Sigmoid colon (tissue), 3 donors: ENCODE data around the gene NLGN1.

ENCODE experiments used
- POLR2A ChIP-seq, 2 donors: fragments of 450-650 bp; IDR thresholded peaks; one replicate each; pipeline ENCODE4 v1.6.1; 2016; ENCODE audit warnings: antibody characterized with exemption in 2 of 2, mild to moderate bottlenecking in 2 of 2, moderate library complexity in 2 of 2
- TF ChIP-seq, protein P1 (sequence below), 4 experiments: fragments of 450-650 bp in 3 of 4; fragments of 200-600 bp in 1 of 4; IDR thresholded peaks; one replicate each; pipeline ENCODE4 v1.5.1; 2016 to 2019; ENCODE audit warnings: antibody characterized with exemption in 4 of 4, mild to moderate bottlenecking in 3 of 4, moderate library complexity in 2 of 4

DNA sequence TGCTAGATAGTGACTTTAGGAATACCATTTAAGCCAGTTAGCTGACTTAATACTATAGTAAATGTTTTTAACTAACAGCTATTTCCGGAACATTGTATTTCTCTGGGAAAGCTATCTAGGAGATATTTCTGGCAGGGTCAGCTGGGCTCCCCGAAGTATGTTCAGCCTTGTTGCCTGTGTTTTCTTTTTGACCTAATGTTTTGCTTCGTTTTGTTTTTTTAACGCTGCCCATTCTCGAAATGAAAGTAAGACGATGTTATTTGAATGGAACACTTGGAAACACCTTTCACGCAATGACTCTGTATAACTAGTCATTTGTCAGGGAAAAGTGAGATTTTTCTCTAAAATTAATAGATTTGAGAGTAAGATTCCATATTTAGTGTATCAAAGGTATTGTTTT is 758.7 kb downstream of the NLGN1 start:
- no peak for TF ChIP-seq POLR2A (IDR thresholded peaks at IDR 0.05)
- TF ChIP-seq, protein P1, sequence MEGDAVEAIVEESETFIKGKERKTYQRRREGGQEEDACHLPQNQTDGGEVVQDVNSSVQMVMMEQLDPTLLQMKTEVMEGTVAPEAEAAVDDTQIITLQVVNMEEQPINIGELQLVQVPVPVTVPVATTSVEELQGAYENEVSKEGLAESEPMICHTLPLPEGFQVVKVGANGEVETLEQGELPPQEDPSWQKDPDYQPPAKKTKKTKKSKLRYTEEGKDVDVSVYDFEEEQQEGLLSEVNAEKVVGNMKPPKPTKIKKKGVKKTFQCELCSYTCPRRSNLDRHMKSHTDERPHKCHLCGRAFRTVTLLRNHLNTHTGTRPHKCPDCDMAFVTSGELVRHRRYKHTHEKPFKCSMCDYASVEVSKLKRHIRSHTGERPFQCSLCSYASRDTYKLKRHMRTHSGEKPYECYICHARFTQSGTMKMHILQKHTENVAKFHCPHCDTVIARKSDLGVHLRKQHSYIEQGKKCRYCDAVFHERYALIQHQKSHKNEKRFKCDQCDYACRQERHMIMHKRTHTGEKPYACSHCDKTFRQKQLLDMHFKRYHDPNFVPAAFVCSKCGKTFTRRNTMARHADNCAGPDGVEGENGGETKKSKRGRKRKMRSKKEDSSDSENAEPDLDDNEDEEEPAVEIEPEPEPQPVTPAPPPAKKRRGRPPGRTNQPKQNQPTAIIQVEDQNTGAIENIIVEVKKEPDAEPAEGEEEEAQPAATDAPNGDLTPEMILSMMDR (IDR thresholded peaks at IDR 0.05) = no peak
